ENCODE results near the gene HTRA3.

GRCh38 chr4:8286719-8287342 is 17.3 kb downstream of the HTRA3 start:
- no peak for TF ChIP-seq CTCF (IDR thresholded peaks at IDR 0.05; ENCODE audit: poor library complexity, severe bottlenecking)
- TF ChIP-seq EZH2 (IDR thresholded peaks at IDR 0.05; ENCODE audit: borderline replicate concordance, insufficient read depth, low read length, poor library complexity, severe bottlenecking): no peak
- TF ChIP-seq EP300 (conservative IDR thresholded peaks at IDR 0.05; ENCODE audit: poor library complexity, severe bottlenecking): no peak
- no peak for TF ChIP-seq POLR2AphosphoS5 (IDR thresholded peaks at IDR 0.05)
- TF ChIP-seq RAD21 (conservative IDR thresholded peaks at IDR 0.05): no peak
- no peak for TF ChIP-seq REST (IDR thresholded peaks at IDR 0.05; ENCODE audit: borderline replicate concordance)
- no peak for TF ChIP-seq TAF1 (IDR thresholded peaks at IDR 0.05; ENCODE audit: low read depth)
- TF ChIP-seq MXI1 (conservative IDR thresholded peaks at IDR 0.05; ENCODE audit: poor library complexity, severe bottlenecking): no peak
- TF ChIP-seq SMC3 (conservative IDR thresholded peaks at IDR 0.05; ENCODE audit: poor library complexity): no peak

All from neural cell (in vitro differentiated cells).